HL-60/S4 (cell line): ENCODE data around the gene RAPGEF5.

Source experiments
- in situ Hi-C: fragments of 300-500 bp; cut with MboI; formaldehyde crosslinking; loops from 2 replicates; pipeline ENCODE4 v1.14.3; 2022; ENCODE audit warnings: low sequenced_read_pairs

RAPGEF5 gene

DNA sequence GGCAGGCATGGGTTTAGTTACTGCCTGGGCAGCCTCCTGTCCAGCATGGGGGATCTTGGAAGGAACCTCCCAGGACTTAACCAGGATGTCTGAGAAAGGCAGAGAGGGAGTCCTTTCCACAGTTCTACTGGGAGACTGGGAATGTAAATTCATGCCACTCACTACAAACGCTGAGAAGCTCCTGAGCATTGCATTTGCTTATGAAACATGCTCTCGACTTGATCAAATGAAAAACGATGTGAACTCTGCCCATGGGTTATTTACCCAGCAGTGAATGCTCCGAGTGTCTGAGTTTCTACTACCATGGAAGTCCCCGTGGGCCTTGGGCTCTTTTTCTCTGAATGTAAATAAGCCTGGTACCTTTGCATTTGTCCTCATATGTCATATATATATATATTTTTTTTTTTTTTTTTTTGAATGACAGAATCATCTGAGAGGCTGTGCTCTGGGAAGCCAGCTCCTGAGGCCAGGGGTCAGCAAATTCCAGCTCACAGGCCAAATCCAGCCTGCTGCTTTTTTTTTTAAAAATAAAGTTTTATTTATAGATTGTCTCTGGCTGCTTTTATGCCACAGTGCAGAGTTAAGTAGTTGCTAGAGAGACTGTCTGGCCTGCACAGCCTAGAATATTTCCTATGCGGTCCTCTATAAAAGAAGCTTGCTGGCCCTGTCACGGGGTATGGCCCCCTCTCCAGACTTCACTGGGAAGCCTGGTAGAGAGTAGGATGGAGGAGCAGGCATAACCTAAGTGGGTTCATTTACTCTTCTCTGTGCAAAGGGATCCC, 21.4 kb upstream of the RAPGEF5 start:
- in situ Hi-C loops: no loop called here

GRCh38 chr7:22377703-22378102, 20.7 kb upstream of the RAPGEF5 start:
- in situ Hi-C loops: no loop called here

DNA sequence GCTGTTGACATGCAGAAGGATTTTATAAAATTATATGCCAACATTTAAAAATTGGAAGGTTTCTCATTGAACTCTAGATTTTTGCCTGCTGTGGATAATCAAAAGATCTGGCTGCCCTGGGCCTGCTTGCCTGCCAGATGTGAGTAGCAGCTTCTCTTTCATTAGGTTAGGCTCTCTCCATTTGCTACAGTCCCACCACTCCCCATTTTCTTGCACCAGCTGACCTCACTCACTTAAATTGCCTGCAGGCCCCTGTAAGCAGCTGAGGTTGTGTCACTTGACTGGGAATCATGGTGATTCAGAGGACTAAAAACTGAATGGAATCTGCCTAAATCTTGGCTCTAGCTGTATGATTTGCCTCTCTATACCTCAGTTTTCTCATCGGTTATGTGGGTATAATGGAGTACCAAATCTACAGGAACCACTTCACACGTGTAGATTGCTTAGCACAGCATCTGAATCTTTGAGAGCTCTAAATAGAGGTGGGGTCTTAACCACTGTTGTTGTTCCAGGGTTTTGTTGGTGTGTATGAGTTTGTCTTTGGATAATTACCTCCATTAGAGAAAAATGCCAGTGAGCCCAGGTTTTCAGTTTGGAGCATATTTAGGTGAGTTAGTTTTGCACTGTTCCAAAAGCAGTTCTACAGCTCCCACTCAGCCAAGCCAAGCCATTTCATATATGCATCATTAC, 18.6 kb upstream of the RAPGEF5 start:
- in situ Hi-C loops: no loop called here

- in situ Hi-C loops: no loop called here
Observed at GRCh38 chr7:22373911-22374310, 17.0 kb upstream of the RAPGEF5 start.

DNA sequence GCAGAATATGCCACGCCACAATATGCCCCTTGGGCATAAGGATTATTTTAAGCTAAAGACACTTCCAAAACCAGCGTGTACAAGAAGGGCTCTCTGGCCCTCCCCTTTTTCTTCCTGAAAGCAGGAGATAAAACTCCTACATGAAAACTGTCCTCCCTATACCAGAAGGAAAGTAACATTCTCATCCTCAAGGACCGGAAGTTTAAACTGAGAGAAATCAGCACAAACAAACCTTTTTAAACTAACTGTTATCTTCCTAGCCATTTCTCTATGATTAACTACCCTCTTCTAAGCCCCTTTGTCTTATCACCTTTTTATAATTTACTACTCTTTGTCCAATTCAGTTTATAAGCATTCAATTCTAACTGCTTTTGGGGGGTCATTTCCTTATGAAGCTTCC, 16.4 kb upstream of the RAPGEF5 start:
- in situ Hi-C loops: no loop called here

GRCh38 chr7:22372863-22373262, 15.9 kb upstream of the RAPGEF5 start:
- in situ Hi-C loops: no loop called here

DNA sequence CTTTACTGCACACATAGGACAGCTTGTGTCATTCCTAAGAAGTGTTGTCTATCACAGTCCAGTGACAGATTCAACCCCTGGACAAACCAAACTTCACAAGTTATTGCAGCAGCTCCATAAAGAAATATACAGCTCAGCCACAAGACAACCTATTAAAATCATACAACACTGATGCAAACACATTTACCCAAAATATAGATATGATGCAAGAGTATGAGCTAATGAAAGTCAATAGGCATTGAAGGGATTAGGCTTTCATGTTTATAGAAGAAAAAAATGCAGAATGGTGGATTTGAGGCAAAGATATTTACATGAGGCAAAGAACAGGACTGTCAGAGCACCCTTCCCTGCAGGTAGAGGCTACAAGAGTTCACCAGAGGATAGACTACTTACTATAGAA, 14.9 kb upstream of the RAPGEF5 start:
- in situ Hi-C loops: no loop called here

DNA sequence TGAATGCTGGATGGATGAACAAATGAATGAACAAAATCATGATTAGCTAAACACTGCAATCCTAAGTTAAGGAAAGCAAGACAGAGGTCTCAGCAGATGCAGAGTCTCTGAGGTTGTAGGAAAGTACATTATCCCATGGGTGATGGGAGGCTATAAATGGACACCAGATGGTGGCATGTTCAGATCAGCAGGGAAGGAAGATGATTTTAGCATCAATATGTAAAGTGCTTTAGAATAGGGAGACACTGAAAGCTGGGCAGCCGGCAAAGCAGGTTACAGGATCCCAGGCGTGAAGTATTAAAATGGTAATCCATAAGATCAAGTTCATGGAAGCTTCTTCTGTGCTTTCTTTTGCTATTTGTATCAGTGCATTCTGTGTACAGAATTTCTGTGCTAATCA, 7.9 kb upstream of the RAPGEF5 start:
- in situ Hi-C loops: no loop called here

DNA sequence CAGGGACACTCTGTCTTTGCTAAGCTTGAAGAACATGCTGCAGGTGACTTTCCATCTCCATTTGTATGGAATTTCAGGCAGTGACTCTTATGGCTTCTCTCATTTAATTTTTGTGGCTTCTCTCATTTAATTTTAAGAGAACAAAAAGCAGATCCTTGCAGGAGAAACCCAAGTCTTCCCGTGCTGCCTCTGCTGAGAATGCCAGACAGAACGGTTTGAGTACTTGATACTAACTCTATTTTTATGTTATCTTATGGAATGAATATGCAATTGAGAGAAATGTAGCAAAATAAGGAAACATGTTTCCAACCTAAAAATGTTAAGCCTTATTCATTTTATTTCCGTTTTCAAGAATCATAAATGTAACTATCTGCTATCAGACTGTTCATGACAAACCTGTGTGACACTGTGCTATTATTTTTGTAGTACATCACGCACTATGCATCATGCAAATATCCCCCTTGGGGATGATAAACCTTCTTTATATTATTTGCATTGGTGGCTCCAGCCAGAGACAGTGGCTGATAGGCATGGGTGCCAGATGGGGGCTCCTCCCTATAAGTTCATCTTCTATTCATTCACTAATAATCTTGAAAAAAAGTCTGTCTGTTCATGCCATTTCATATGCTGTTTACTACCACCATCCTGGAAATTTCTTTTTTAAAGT, 6.9 kb upstream of the RAPGEF5 start:
- in situ Hi-C loops: no loop called here

DNA sequence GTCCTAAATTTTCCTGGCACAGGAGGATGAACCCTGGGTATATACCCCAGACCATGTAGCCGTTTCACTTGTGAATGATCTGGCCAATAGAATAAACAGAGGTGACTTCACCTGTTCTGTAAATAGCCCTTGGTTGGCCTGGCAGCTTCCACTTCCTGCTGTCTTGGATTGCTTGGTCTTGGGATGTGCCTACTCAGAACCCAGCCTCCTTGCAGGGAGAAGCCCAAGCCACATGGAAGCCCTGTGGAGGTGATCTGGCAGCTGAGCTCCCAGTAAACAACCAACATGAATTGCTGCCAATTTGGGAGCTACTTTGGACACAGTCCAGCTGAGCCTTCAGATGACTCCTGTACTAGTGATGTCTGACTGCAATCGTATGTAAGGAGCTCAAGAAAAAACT, 4.8 kb upstream of the RAPGEF5 start:
- in situ Hi-C loops: no loop called here

DNA sequence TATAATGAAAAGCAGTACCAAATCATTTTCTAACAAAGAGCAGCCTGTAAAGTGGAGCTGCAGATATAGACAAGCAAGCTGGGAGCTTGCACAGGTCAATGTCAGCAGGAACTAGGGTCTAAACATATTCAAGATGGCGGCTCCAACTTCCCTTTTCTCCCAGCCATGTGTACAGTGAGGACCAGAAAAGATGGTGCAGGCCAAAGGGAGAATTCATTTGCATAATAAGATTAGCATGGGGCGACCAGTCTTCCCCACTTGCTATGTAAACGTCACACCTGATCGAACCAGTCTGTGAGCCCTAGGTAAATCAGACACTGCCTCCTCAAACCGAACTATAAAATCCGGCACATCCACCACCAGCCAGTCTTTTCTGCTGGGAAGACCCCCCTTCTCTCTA, 4.4 kb upstream of the RAPGEF5 start:
- in situ Hi-C loops: no loop called here

DNA sequence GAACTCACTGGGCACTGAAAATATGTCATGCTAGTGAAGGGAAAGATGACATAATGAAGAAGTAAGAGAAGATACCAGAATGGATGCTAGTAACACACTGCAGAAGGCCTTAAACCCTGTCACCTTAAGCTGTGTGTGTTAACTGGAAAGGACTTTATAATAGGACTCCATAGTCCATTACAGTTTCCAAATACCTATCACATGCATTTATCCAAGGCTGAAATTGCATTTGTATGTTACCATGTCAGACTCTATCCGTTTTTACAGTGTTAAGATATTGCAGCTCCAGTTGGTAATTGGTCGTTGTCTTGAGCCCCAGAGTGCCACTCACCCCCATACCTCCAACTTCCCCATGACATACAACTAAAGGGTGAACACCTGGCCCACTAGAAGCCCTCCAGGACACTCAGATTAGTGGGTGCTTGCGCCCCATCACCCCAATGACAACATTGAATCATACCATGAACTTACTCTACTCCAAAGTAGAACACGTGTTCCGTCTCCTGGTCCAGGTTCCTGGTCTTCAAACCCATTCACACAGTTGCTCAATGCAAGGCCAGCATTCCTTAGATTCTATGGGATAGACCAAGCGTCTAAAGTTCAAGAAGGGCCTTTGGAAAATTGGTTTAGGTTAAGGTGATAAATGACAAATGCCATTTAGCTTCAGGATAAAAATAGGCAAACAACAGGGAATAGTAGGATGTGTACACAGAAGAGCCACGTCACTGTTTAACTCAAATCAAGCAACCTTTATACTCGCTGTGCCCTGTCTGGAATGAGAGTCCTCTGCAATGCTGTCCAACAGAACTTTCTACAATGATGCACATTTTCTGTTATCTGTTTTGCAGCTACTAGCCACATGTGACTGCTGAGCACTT, 2.1 kb upstream of the RAPGEF5 start:
- in situ Hi-C loops: no loop called here

- in situ Hi-C loops: no loop called here
Observed at GRCh38 chr7:22357311-22358175, 589 bp upstream of the RAPGEF5 start.

- in situ Hi-C loops: no loop called here
Observed at GRCh38 chr7:22356010-22356691, 803 bp downstream of the RAPGEF5 start.

- in situ Hi-C loops: no loop called here
Observed at GRCh38 chr7:22355620-22356009, 1.3 kb downstream of the RAPGEF5 start.

DNA sequence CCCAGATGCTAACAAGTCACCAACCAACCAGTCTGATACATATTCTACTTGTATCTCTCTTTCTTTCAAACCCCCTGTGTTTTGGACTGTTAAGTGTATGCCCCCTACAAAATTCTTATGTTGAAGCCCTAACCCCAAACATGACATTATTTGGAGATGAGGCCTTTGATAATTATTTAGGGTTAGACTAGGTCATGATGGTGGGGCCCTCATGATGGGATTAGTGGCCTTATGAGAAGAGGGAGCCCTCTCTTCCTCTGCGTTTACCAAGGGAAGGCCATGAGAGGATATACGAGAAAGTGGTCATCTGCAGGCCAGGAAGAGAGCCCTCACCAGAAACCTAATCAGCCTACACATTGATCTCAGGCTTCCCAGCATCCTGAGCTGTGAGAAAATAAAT, 2.5 kb downstream of the RAPGEF5 start:
- in situ Hi-C loops: no loop called here

DNA sequence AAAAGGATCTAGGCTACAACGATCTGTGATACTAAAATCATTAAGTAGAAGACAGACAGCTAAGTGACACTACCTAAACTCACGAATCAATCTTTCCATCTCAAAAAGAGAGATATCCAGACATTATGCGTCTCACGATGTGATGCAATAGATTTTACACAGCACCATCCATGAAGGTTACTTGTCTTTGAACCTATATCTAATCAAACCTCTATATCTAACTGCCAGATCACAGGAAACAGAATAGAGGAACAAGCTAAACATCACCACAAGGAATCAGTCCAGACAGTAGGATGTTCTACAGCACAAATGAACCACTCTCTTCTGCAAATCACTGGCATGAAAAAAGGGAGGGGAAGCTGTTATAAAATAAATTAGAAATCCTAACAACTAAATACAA, 4.1 kb downstream of the RAPGEF5 start:
- in situ Hi-C loops: no loop called here

GRCh38 chr7:22351878-22352277, 5.1 kb downstream of the RAPGEF5 start:
- in situ Hi-C loops: no loop called here

GRCh38 chr7:22351329-22351692, 5.6 kb downstream of the RAPGEF5 start:
- in situ Hi-C loops: no loop called here
